Measurements from ENCODE around the gene BRIX1.
A peak's percentile ranks its signal among the peaks of the same experiment; 100 is the strongest.
"Not testable (repeated sequence)": the region's sequence is repeated elsewhere in the genome, so short reads cannot be mapped to it uniquely, and the experiment has no call there.

The BRIX1 gene

DNA sequence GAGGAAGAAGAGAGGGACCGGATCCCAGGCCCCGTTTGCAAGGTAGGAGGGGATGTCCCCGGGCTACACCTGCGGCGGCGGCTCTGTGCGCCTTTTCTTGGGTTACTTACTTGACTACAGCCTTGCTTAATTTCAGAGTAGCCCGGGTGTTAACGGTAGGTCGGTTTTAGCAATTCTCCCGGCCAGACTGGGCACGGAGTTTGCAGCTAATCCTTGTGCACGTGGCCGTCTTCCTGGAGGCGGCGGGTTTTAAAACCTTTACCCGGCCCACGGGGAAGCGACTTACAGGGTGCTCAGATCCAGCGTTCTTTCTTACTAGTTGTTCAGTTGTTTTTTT lies 313 bp downstream of the BRIX1 start:
- no peak for DNase-seq (ENCODE audit: low read depth)

DNA sequence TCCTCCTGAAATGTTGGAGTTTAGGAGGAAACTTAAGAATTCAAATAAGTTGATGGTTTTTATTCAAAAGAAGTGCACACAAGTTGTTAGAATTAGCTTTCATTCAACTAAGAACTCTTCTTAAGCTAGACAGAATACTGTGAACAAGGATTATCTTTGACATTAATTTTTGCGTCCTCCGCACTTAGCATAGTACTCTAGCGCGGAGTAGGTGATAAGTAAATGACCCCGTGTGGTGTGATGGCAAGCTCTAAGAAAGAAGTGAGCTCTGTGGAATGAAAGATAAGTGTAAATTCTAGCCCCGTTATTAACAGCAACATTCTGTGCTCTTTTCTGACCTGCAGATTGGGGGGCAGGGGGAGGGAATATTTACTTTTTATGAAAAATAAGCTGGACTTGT lies 1.0 kb downstream of the BRIX1 start:
- DNase-seq (ENCODE audit: low read depth): no peak

DNA sequence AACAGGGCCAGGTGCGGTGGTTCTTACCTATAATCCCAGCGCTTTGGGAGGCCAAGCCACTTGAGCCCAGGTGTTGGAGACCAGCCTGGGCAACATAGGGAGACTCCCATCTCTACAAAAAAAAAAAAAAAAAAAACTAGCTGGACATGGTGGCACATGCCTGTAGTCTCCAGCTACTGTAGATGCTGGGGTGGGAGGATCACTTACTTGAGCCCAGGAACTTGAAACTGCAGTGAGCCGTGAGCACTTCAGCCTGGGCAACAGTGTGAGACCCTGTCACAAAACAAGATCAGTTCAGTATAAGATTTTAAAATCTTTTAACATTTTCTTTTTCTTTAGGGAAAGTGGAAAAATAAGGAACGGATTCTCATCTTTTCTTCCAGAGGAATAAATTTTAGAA lies 2.5 kb downstream of the BRIX1 start:
- no peak for DNase-seq (ENCODE audit: low read depth)

DNA sequence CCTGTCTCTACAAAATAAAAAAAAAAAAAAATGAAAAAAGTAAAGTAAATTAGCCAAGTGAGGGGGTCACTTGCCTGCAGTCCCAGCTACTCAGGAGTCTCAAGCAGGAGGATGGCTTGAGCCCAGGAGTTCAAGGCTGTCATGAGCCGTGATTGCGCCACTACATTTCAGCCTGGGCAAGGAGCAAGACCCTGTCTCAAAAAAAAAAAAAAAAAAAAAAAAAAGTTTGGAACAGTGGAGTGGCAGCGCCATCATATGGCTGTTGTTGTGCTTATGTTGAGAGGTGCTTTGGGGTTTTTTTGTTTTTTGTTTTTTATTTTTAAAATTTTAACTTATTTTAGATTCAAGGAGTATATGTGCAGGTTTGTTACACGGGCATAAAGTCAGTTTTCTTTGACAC lies 3.6 kb downstream of the BRIX1 start:
- no peak for DNase-seq (ENCODE audit: low read depth)

DNA sequence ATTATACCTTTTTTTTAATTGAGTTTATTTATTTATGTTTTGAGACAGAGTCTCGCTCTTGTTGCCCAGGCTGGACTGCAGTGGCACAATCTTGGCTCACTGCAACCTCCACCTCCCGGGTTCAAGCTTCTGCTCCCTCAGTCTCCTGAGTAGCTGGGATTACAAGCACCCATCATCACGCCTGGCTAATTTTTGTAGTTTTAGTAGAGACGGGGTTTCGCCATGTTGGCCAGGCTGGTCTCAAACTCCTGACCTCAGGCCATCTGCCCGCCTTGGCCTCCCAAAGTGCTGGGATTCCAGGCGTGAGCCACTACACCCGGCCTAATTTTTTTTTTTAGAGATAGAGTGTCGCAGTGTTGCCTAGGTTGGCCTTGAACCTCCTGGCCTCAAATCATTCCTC lies 7.7 kb downstream of the BRIX1 start:
- not testable (repeated sequence) for DNase-seq (ENCODE audit: low read depth)

DNA sequence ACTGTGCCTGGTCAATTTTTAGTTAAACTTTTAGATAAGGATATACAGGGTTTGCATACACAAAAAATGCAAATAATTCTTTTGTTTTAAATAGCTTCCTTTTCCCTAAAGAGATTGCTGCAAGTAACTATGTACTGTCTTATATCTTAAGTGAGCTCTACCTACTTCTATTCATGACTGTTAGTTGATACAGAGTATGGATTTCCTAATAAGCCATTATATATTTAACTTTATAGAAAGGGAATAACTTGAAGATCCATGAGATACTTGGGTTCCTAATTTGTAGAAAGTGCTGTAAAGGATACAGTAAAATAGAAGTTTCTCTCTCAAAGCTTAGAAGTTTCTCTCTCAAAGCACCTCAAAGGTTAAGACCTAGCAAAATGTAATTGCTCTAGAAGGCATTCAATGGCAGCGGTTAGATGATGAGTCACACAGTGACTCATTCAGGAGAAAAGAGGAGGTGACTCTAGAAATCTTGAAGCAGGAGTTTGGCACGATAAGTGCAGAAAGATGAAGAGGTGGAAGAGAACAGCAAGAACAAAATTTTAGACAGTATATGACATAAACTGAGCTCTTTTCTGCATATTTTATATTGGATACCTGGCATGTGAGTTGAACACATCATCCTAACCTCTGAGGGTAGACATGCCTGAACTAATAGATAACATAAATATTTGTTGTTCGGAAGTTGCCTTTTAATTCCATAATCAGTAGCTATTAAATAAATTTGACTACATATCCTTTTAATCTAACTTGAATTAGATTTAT lies 8.4 kb downstream of the BRIX1 start:
- DNase-seq (ENCODE audit: low read depth): no peak

DNA sequence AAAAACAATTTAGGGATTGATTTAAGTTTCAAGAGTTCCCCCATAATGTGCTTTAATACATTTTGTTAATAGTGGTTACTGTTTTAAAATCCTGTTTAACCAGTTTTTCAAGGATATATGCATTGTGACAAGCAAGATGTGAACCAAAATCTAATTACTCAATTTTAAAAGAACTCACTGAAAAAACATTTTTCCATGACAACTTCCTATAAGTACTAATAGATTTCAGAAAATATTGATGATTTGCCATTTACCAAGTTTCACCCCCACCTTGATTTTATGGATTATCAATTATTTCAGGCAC lies 8.9 kb downstream of the BRIX1 start:
- DNase-seq (ENCODE audit: low read depth): no peak

- no peak for DNase-seq (ENCODE audit: low read depth)
Measured at GRCh38 chr5:34926318-34926888, 10.9 kb downstream of the BRIX1 start.

DNA sequence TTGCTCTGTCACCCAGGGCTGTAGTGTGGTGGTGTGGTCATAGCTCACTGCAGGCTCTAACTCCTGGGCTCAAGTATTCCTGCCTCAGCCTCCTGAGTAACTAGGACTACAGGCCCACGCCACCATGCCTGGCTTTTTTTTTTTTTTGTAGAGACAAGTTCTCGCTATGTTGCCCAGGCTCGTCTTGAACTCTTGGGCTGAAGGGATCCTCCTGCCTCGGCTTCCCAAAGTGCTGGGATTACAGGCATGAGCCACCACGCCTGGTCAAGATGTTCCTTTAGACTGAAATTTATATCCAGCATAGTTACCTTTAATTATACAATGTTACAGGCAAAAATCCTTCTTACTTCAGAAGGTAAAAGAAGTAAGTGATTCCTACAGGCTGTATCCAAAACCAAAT lies 12.3 kb downstream of the BRIX1 start:
- no peak for DNase-seq (ENCODE audit: low read depth)

DNA sequence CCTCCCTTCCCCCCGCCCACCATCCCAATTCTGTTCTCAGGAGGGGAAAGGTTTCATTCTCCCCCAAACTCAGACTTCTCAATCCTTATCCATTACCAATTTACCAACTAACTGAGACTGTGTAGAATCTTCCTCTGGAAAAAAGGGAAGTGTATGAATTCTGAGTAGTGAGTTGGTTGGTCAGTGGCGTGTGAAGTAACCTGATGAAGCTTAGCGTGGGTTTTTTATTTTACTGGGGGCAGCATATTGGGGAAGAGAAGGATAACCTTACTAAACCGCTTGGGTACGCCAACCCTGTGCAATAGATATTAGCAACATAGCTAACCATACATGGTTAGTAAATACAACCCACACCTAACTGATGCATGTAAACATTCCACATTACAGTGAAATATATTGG lies 12.8 kb downstream of the BRIX1 start:
- no peak for DNase-seq (ENCODE audit: low read depth)

GRCh38 chr5:34929134-34929719 lies 13.7 kb downstream of the BRIX1 start, which contains the start of gene DNAJC21:
Gene DNAJC21 (plus strand): TSS chr5:34929559. CDS start chr5:34929820, 261 bp downstream.
- peak; percentile 95 for DNase-seq (ENCODE audit: low read depth)

GRCh38 chr5:34929720-34930461 lies 14.4 kb downstream of the BRIX1 start:
- peak; percentile 69 for DNase-seq (ENCODE audit: low read depth)

GRCh38 chr5:34930462-34930844 lies 14.9 kb downstream of the BRIX1 start:
- no peak for DNase-seq (ENCODE audit: low read depth)

GRCh38 chr5:34930870-34931269 lies 15.4 kb downstream of the BRIX1 start:
- DNase-seq (ENCODE audit: low read depth): no peak

DNA sequence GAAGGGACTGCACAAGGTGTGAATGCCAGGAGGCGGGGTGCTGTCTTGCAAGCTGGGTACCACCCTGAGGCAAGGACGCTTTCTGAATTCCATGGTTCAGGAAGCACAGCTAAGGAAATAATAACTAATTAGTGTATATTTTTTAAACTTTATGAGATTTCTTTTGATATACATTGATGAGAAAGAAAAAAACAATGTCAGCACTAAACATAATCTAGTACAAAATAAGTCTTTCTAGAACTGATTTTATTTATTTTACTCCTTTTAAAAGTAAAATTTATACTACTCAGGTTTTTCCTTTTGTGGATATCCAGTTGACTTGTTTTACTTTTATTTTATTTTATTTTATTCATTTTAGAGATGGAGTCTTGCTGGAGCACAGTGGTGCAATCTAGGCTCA lies 17.4 kb downstream of the BRIX1 start:
- no peak for DNase-seq (ENCODE audit: low read depth)

DNA sequence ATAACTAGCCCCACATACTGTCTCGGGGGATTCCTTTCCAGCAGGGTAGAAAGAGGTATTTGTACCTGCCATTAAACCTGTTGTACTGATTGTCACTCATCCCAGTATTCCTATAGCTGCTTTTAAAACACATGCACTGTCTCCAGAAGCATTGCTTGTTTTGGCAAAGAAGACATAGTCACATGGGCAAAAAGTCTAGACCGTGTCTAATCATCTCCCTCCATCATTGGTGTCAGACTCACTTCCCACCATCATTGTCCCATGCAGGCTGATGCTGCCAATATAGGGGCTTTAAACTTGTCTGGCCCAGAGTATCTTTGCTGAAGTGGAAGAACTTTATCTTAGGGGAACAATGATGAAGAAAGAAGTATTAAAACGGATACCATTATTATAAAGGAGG lies 26.4 kb downstream of the BRIX1 start:
- no peak for DNase-seq (ENCODE audit: low read depth)

GRCh38 chr5:34944044-34944443 lies 28.5 kb downstream of the BRIX1 start:
- DNase-seq (ENCODE audit: low read depth): no peak

- DNase-seq (ENCODE audit: low read depth): no peak
Measured at GRCh38 chr5:34944460-34945047, 29.0 kb downstream of the BRIX1 start.

GRCh38 chr5:34957321-34957720 lies 41.8 kb downstream of the BRIX1 start:
- DNase-seq (ENCODE audit: low read depth): no peak

GRCh38 chr5:34957857-34958690 lies 42.6 kb downstream of the BRIX1 start:
- no peak for DNase-seq (ENCODE audit: low read depth)

DNA sequence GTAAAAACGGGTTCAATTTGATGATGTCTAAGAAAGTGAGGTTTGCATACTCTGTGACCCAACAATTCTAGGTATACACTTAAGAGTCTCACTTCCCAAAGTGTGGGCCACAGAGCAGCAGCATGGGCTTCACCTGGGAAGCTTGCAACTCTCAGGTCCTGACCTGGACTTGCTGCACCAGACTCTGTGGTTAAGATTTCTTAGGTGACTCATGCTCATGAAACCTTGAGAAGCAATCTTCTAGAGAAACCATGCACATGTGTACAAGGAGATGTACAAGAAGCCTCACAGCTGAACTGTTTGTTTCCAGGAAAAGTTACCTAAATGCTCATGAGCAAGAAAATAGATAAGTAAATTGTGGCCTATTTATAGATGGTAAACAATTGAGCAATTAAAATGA lies 43.8 kb downstream of the BRIX1 start:
- DNase-seq (ENCODE audit: low read depth): no peak

GRCh38 chr5:34967540-34967939 lies 52.0 kb downstream of the BRIX1 start:
- DNase-seq (ENCODE audit: low read depth): no peak
